HFF-Myc (cell line): ENCODE data around the gene ERI3.

Experiments
- DNase-seq: peaks from one replicate; pipeline ENCODE4 v3.0.0-alpha.2; 2011; ENCODE audit warnings: low read depth; ENCODE audit errors: extremely low read depth
- H3K4me3 ChIP-seq: replicated peaks from 2 replicates; pipeline ENCODE4 v1.5.1; 2011; ENCODE audit warnings: low read depth, mild to moderate bottlenecking, control low read depth, low read length
- CTCF ChIP-seq: IDR thresholded peaks from 2 replicates; pipeline ENCODE4 v1.5.1; 2012; ENCODE audit warnings: mild to moderate bottlenecking, low read depth, low read length, control low read depth; ENCODE audit errors: missing control alignments

ERI3 gene

GRCh38 chr1:44227211-44227610 lies 127.8 kb downstream of the ERI3 start:
- DNase-seq, result no peak
- TF ChIP-seq CTCF, result no peak
- no peak overlapping the region for H3K4me3 ChIP-seq

- no peak overlapping the region for H3K4me3 ChIP-seq
- TF ChIP-seq CTCF, result no peak
Observed at GRCh38 chr1:44225761-44226160, 129.3 kb downstream of the ERI3 start.

GRCh38 chr1:44223187-44223610 lies 131.9 kb downstream of the ERI3 start:
- no peak for DNase-seq
- no peak for TF ChIP-seq CTCF
- H3K4me3 ChIP-seq, result no peak overlapping the region

More at GRCh38 chr1:44225761-44226160, 129.3 kb downstream of the ERI3 start:
- no peak for DNase-seq

GRCh38 chr1:44222397-44223186 lies 132.5 kb downstream of the ERI3 start:
- no peak for TF ChIP-seq CTCF

GRCh38 chr1:44221769-44222168 lies 133.3 kb downstream of the ERI3 start:
- no peak for TF ChIP-seq CTCF
- no peak overlapping the region for H3K4me3 ChIP-seq
- DNase-seq, result no peak

More at GRCh38 chr1:44222397-44223186, 132.5 kb downstream of the ERI3 start:
- H3K4me3 ChIP-seq, result no peak overlapping the region
- no peak for DNase-seq

- H3K4me3 ChIP-seq, result no peak overlapping the region
- DNase-seq, result no peak
- TF ChIP-seq CTCF, result no peak
Observed at GRCh38 chr1:44220755-44221154, 134.3 kb downstream of the ERI3 start.
